Measurements from ENCODE around the gene TMA7.

Gene TMA7

DNA sequence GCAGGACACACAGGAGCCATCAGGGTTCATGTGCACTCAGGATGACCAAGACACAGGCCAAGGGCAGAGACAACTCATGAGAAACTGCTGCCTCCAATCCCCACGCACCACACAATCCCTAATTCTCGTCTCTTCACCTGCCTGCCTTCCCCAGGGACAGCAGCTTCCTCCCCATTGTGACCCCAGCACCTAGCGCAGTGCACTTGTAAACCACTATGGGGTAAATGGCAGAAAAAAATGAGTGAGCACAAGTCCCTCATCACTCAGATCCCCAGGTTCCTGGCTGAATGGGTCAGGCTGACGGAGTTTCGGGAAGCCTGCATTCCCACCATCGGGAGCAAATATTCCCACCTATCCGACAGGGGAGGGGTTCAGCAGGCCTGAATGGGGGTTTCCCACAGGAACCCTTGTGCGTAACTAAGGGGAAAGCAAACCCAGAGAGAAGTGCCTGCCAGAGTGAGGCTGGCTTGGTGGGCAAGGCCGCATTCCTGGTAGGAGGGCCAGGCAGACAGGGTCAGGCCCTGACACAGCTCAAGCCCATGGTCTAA lies 28.9 kb upstream of the TMA7 start:
- no peak overlapping the region for H2AFZ ChIP-seq (ENCODE audit: low read length)
- no peaks in the 10 kb centered on the region for H3K9me3 ChIP-seq (ENCODE audit: insufficient read depth, low read depth, low read length)
- H3K9ac ChIP-seq (ENCODE audit: low read depth, low read length, poor library complexity, severe bottlenecking) = no peak overlapping the region

DNA sequence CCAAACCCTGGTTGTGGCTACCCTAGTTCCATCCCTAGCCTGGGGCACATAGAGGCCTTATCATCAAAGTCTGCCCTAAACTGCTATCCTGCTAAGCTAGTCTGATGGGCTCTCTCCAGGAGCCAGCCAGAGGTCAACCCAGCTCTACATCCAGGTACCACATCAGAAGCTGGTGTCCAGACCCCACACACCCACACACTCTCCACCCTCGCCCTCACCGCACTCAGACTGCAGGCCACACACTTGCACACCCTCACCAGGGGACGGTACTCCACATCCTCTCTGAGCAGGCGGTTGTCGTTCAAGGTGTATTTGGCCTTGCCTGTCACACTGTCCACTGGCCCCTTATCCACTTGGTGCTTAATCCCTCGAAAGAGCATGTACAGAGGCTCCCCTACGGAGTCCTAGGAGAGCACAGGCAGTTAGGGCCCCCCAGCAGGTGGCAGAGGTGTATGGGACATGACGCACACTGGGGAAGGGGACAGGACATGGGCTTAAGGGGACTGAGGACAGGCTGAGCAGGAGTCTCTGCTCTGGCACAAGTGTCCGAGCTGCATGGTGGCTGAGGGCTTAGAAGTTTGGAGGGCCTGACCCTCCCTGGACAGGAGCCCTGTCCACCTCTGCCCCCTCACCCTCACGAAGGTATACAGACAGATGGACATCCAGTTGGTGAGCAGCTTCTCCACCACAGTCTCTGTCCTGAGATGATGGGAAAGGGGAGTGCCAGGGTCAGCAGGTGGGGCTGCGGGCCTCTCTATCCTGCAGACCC lies 28.3 kb upstream of the TMA7 start:
- no peaks in the 10 kb centered on the region for H3K27me3 ChIP-seq (ENCODE audit: insufficient read depth, low read length, poor library complexity, severe bottlenecking)
- H3K4me3 ChIP-seq (ENCODE audit: low read length, poor library complexity, severe bottlenecking) = no peak overlapping the region
- no peaks in the 10 kb centered on the region for H3K9me3 ChIP-seq (ENCODE audit: insufficient read depth, low read depth, low read length)
- no peaks in the 10 kb centered on the region for H3K79me2 ChIP-seq (ENCODE audit: insufficient read depth, low read length)
- no peak overlapping the region for H3K4me2 ChIP-seq (ENCODE audit: low read depth, low read length, poor library complexity, severe bottlenecking)
- H3K9ac ChIP-seq (ENCODE audit: low read depth, low read length, poor library complexity, severe bottlenecking) = no peak overlapping the region
- peaks cover 69% of the 10 kb centered on the region; the same call in 1 of the 2 replicates for H3K36me3 ChIP-seq (ENCODE audit: insufficient read depth, low read length)
- H3K9me2 ChIP-seq (replicated peaks; ENCODE audit: low read depth, low read length) = no peaks in the 10 kb centered on the region
- peaks cover 8% of the 10 kb centered on the region for H3K4me1 ChIP-seq (ENCODE audit: insufficient read depth, low read length, poor library complexity, severe bottlenecking)
- TF ChIP-seq EZH2phosphoT487 (IDR thresholded peaks at IDR 0.05; ENCODE audit: borderline replicate concordance) = no peak
- TF ChIP-seq, protein P1, sequence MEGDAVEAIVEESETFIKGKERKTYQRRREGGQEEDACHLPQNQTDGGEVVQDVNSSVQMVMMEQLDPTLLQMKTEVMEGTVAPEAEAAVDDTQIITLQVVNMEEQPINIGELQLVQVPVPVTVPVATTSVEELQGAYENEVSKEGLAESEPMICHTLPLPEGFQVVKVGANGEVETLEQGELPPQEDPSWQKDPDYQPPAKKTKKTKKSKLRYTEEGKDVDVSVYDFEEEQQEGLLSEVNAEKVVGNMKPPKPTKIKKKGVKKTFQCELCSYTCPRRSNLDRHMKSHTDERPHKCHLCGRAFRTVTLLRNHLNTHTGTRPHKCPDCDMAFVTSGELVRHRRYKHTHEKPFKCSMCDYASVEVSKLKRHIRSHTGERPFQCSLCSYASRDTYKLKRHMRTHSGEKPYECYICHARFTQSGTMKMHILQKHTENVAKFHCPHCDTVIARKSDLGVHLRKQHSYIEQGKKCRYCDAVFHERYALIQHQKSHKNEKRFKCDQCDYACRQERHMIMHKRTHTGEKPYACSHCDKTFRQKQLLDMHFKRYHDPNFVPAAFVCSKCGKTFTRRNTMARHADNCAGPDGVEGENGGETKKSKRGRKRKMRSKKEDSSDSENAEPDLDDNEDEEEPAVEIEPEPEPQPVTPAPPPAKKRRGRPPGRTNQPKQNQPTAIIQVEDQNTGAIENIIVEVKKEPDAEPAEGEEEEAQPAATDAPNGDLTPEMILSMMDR (conservative IDR thresholded peaks at IDR 0.05; ENCODE audit: low read length) = no peak
- H3F3A ChIP-seq (ENCODE audit: low read depth) = no peaks in the 10 kb centered on the region
- no peak overlapping the region for H2AFZ ChIP-seq (ENCODE audit: low read length)
- no peaks in the 10 kb centered on the region for H4K20me1 ChIP-seq (ENCODE audit: insufficient read depth, low read length, poor library complexity, severe bottlenecking)

More for the DNA sequence above, 28.9 kb upstream of the TMA7 start:
- Histone ChIP-seq H3K27me3 (ENCODE audit: insufficient read depth, low read length, poor library complexity, severe bottlenecking) (no peaks in the 10 kb centered on the region), H3K4me1 (ENCODE audit: insufficient read depth, low read length, poor library complexity, severe bottlenecking) (peaks cover 15% of the 10 kb centered on the region), H3F3A (ENCODE audit: low read depth) (no peaks in the 10 kb centered on the region), H4K20me1 (ENCODE audit: insufficient read depth, low read length, poor library complexity, severe bottlenecking) (no peaks in the 10 kb centered on the region), H3K36me3 (ENCODE audit: insufficient read depth, low read length) (peaks cover 76% of the 10 kb centered on the region; the same call in 1 of the 2 replicates), H3K4me2 (ENCODE audit: low read depth, low read length, poor library complexity, severe bottlenecking) (no peak overlapping the region), H3K79me2 (ENCODE audit: insufficient read depth, low read length) (no peaks in the 10 kb centered on the region), H3K4me3 (ENCODE audit: low read length, poor library complexity, severe bottlenecking) (no peak overlapping the region), H3K9me2 (replicated peaks; ENCODE audit: low read depth, low read length) (no peaks in the 10 kb centered on the region)
- no peak for TF ChIP-seq EZH2phosphoT487 (IDR thresholded peaks at IDR 0.05; ENCODE audit: borderline replicate concordance)
- TF ChIP-seq, protein P1 (conservative IDR thresholded peaks at IDR 0.05; ENCODE audit: low read length) = no peak

DNA sequence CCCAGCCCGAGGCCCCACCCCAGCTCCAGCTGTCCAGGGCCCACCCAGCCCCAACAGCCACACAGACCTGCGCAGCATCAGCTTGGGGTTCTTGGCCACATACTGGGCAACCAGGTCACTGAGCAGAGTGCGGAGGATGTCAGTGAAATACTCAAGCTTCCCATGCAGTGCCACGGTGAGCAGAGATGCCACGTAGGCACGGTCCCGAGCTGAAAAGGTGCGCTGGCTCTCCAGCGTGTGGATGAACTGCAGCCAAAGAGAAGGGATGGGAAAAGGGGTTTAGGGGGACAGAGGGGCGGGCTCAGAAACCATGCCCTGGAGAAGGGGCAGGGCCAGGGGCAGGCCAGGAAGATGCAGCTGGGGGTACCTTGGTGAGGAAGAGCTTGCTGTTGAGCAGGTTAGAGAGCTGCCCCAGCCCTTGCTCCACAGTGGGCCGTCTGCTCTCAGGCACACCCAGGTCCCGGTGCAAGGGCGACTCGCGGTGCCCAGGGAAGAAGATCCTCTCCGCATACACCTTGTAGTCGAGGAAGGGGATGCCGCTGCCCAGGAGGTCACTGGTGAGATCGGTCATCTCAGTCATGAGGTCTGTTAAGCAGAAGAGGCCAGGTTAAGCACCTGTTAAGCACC lies 27.6 kb upstream of the TMA7 start:
- H3K79me2 ChIP-seq (ENCODE audit: insufficient read depth, low read length) = no peaks in the 10 kb centered on the region
- no peaks in the 10 kb centered on the region for H3K27me3 ChIP-seq (ENCODE audit: insufficient read depth, low read length, poor library complexity, severe bottlenecking)
- H4K20me1 ChIP-seq (ENCODE audit: insufficient read depth, low read length, poor library complexity, severe bottlenecking) = no peaks in the 10 kb centered on the region
- H3K36me3 ChIP-seq (ENCODE audit: insufficient read depth, low read length) = peaks cover 69% of the 10 kb centered on the region; the same call in 1 of the 2 replicates
- H3K9ac ChIP-seq (ENCODE audit: low read depth, low read length, poor library complexity, severe bottlenecking) = no peak overlapping the region
- H3F3A ChIP-seq (ENCODE audit: low read depth) = no peaks in the 10 kb centered on the region
- no peaks in the 10 kb centered on the region for H3K9me3 ChIP-seq (ENCODE audit: insufficient read depth, low read depth, low read length)
- no peak overlapping the region for H3K4me2 ChIP-seq (ENCODE audit: low read depth, low read length, poor library complexity, severe bottlenecking)
- no peaks in the 10 kb centered on the region for H3K9me2 ChIP-seq (replicated peaks; ENCODE audit: low read depth, low read length)
- H3K4me3 ChIP-seq (ENCODE audit: low read length, poor library complexity, severe bottlenecking) = no peak overlapping the region
- TF ChIP-seq, protein P1 (conservative IDR thresholded peaks at IDR 0.05; ENCODE audit: low read length) = no peak
- no peak for TF ChIP-seq EZH2phosphoT487 (IDR thresholded peaks at IDR 0.05; ENCODE audit: borderline replicate concordance)
- H3K4me1 ChIP-seq (ENCODE audit: insufficient read depth, low read length, poor library complexity, severe bottlenecking) = peaks cover 1% of the 10 kb centered on the region
- no peak overlapping the region for H2AFZ ChIP-seq (ENCODE audit: low read length)
